Heart right ventricle (tissue), 16 donors: ENCODE measurements around the gene EPHX1. TPM values are rescaled to one million over a fixed set of nuclear protein-coding genes. Genes with fewer than 3 reads are reported as not detected.
A peak's percentile ranks its signal among the peaks of the same experiment; 100 is the strongest.

Experiments used
- ATAC-seq, 8 donors: fragments of 200-7000 bp; cut with Tn5 transposase; one replicate each; pipeline ENCODE4 v1.9.1; 2020; ENCODE audit warnings: mild to moderate bottlenecking in 8 of 8, moderate library complexity in 8 of 8, moderate number of reproducible peaks in 1 of 8
- DNase-seq, 2 donors: peaks; one replicate each; pipeline ENCODE4 v3.0.0-alpha.2; 2020
- H3K27ac ChIP-seq, 10 donors: fragments of 200-600 bp; sonication (generic) in 2 of 10; one replicate each; pipeline versions ENCODE4 v1.5.0 to v1.8.0; 2020 to 2022; ENCODE audit warnings: mild to moderate bottlenecking in 3 of 10
- H3K27me3 ChIP-seq, 7 donors: fragments of 200-600 bp; one replicate each; pipeline ENCODE4 v1.8.0; 2021 to 2022; ENCODE audit warnings: mild to moderate bottlenecking in 2 of 7
- H3K36me3 ChIP-seq, 9 donors: fragments of 200-600 bp; sonication (generic) in 1 of 9; one replicate each; pipeline versions ENCODE4 v1.5.0 to v1.8.0; 2020 to 2022; ENCODE audit warnings: mild to moderate bottlenecking in 2 of 9
- H3K4me1 ChIP-seq, 9 donors: fragments of 200-600 bp; sonication (generic) in 1 of 9; one replicate each; pipeline versions ENCODE4 v1.5.0 to v1.8.0; 2020 to 2022; ENCODE audit warnings: mild to moderate bottlenecking in 4 of 9
- H3K4me3 ChIP-seq, 10 donors: fragments of 200-600 bp; sonication (generic) in 2 of 10; one replicate each; pipeline versions ENCODE4 v1.5.0 to v1.8.0; 2020 to 2022; ENCODE audit warnings: mild to moderate bottlenecking in 7 of 10, moderate library complexity in 2 of 10
- H3K9me3 ChIP-seq, 11 donors: fragments of 200-600 bp in 10 of 11; sonication (generic) in 2 of 11; one replicate each; pipeline versions ENCODE4 v1.5.0 to v1.8.0; 2013 to 2022; ENCODE audit warnings: mild to moderate bottlenecking in 2 of 11, control low read depth in 1 of 11, moderate library complexity in 1 of 11
- CTCF ChIP-seq, 9 donors: fragments of 200-600 bp; sonication (generic) in 2 of 9; IDR thresholded peaks; one replicate each; pipeline versions ENCODE4 v1.5.0 to v1.8.0; 2021 to 2022; ENCODE audit warnings: antibody characterized with exemption in 9 of 9, mild to moderate bottlenecking in 5 of 9, moderate library complexity in 1 of 9
- WGBS, 2 donors: extraction: QIAGEN DNeasy Blood & Tissue Kit; methylation state at CpG; one replicate each; pipeline ENCODE4 v1.1.7; 2013; ENCODE audit warnings: inconsistent platforms in 1 of 2; 5-methylcytosine and 5-hydroxymethylcytosine counted together
- intact Hi-C, 10 donors: fragments of 100-400 bp; cut with DNase I; formaldehyde crosslinking; loops; one replicate each; pipeline versions ENCODE4 v1.11.1 to v1.14.2; 2022
- polyA plus RNA-seq, 2 donors: library from polyadenylated mRNA; stranded (reverse); fragments of 200-250 nt; gene quantifications; one replicate each; pipeline ENCODE4 v1.2.3, GENCODE V29; 2013
- total RNA-seq, 10 donors: library from RNA; stranded (reverse); fragmentation: NEBNext Ultra II Directional in 3 of 10; extraction: Animal tissue kit (Norgen Biotek cat#: 25700) in 3 of 10; gene quantifications; one replicate each; pipeline versions ENCODE4 v1.2.1 to v1.2.4, GENCODE V29; 2021 to 2023
- donor health status: Arrhythmogenic right ventricular cardiomyopathy.
- donor health status: ischemic (EF 13 %, LVEDD 7.1; RV severe dilation, severe dysfunction).
- donor health status: healthy with polysubstance abuse.
- donor health status: DM: no; HTN: yes; CAD: no.
- donor health status: DM: no; HTN: no; CAD: no.
- donor health status: ischemic (EF 25% LVEDD 6.9; RV normal size, moderate dysfunction).
- donor health status: ischemic (EF 25% LVEDD 5.7; RV mildly dilated, moderate dysfunction).
- donor health status: healthy.
- donor health status: DM: yes; HTN: yes; CAD: no.
- donor health status: Ischemic cardiomyopathy.
- donor health status: ischemic (EF 35%, LVEDD 5.7; RV mildly dilated, moderate dysfunction).
- donor health status: nonischemic (EF 11% LVEDD 7.7; RV severe dilation, severe dysfunction).
- donor health status: DM: yes; HTN: yes; CAD: no.
- donor health status: PGD.
- donor health status: ischemic (EF 29% LVEDD 5.4; RV normal size, mild dysfunction).
- donor health status: nonischemic (EF 23%, LVEDD 6.1; RV moderate dilation, normal function).

The EPHX1 gene
- total and polyA plus RNA-seq, 12 donors: 31.5 to 80.8 (median 43.2) TPM

GRCh38 chr1:225888898-225889601, 79.1 kb downstream of the EPHX1 start, which contains the start of gene LEFTY1:
Gene LEFTY1 (minus strand): TSS chr1:225889146. CDS start chr1:225889066, 80 bp downstream.
- Histone ChIP-seq H3K27ac (peak within 1 kb of the TSS in 2 of 10 donors; percentile 7 to 16), H3K4me3 (no peak within 1 kb of the TSS), H3K36me3 (no peaks in the 10 kb centered on the region), H3K9me3 (no peaks in the 10 kb centered on the region), H3K27me3 (no peaks in the 10 kb centered on the region), H3K4me1 (peaks cover 0 to 30% (median 3%) of the 10 kb centered on the region in 9 donors)
- DNase-seq: no peak
- intact Hi-C loops: no loop called here
- WGBS, 2 donors: 69 to 70% methylated on average over 11 of the region's 11 CpGs
- peak; percentile 21 to 74 (median 42) for ATAC-seq
- TF ChIP-seq CTCF (IDR thresholded peaks at IDR 0.05): no peak

DNA sequence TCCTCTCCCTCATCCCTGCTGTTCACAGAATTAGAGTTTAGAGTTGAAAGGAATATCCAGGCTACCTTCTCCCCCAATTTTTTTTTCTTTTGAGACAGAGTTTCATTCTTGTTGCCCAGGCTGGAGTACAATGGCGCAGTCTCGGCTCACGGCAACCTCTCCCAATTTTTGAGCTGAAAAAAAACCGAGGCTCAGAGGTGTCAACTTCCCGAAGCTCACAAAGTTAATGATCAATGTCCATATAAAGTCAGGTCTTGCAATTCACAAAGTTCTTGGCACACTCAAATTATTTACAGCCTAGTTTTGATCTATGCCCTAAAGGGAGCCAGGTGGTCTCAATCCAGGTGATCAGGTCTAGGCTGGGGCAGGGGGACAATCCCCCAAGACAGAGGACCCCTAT, 79.8 kb downstream of the EPHX1 start:
- ATAC-seq (no peak), DNase-seq (no peak)
- Histone ChIP-seq H3K27me3 (no peaks in the 10 kb centered on the region), H3K4me3 (no peak overlapping the region), H3K36me3 (no peaks in the 10 kb centered on the region), H3K27ac (peak overlapping the region in 1 of 10 donors; percentile 7), H3K9me3 (no peaks in the 10 kb centered on the region), H3K4me1 (peaks cover 0 to 30% (median 3%) of the 10 kb centered on the region in 9 donors)
- 92% methylated on average over 5 of the region's 5 CpGs for WGBS, 2 donors
- intact Hi-C loops: no loop called here
- no peak for TF ChIP-seq CTCF (IDR thresholded peaks at IDR 0.05)

DNA sequence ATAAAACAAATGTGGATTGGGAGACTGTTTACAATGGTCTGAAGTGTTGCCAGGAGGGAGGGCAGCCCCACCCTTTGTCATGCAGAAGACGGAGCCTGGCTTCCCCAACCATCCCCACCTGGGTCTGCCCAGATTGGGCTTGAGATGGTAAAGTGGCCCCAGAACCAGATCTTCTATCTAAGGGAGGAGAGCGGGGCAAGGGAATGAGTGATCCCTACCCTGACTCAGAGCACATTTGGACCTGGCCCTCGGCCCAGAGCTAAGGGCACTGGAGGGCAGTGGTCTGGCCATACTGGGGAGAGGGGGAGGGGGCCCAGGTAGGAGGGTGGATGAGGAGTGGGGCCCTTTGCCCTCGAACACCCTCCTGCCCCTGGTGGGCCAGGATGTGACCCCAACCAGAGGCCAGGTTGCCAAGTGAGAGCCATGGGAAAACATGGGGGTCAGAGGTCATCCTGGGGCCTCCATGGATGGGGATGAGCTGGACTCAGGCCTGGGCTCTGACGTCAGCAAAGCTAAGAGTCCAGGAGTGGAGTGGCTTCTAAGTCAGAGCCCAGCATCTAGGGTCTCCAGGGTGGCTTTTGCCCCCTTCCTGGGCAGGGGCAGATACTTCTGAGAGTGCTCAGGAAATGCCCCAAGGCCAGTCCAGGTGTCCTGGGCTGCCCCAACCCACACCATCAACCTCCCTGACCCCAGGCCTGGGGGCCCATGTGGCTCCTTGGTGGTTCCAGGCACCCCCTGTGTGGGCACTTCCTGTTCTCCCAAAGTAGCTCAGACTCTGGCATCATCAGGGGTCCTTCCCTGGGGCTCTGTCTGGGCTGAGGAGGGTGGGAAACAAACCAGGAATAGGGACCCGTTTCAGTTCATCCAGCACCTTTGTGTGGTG, 80.7 kb downstream of the EPHX1 start:
- no peaks in the 10 kb centered on the region for H3K27me3 ChIP-seq
- H3K4me3 ChIP-seq: no peak overlapping the region
- WGBS, 2 donors: 73 to 74% methylated on average over 6 of the region's 6 CpGs
- H3K36me3 ChIP-seq: no peaks in the 10 kb centered on the region
- peaks cover 0 to 30% (median 3%) of the 10 kb centered on the region in 9 donors for H3K4me1 ChIP-seq
- no peak for TF ChIP-seq CTCF (IDR thresholded peaks at IDR 0.05)
- H3K9me3 ChIP-seq: no peaks in the 10 kb centered on the region
- intact Hi-C loops: no loop called here
- ATAC-seq (peak in 5 of 8 donors; percentile 26 to 62 (median 49)), DNase-seq (no peak)
- H3K27ac ChIP-seq: peak overlapping the region in 5 of 10 donors; percentile 15 to 63 (median 46)

GRCh38 chr1:225891229-225891972, 81.5 kb downstream of the EPHX1 start:
- TF ChIP-seq CTCF (IDR thresholded peaks at IDR 0.05): no peak
- WGBS, 2 donors: 92 to 93% methylated on average over 14 of the region's 14 CpGs
- ATAC-seq (peak in 3 of 8 donors; percentile 12 to 57 (median 29)), DNase-seq (no peak)
- intact Hi-C loops: no loop called here
- H3K27ac ChIP-seq: peak overlapping the region in 5 of 10 donors; percentile 15 to 63 (median 46)
- H3K27me3 ChIP-seq: no peaks in the 10 kb centered on the region
- H3K4me3 ChIP-seq: no peak overlapping the region
- H3K36me3 ChIP-seq: no peaks in the 10 kb centered on the region
- no peaks in the 10 kb centered on the region for H3K9me3 ChIP-seq
- H3K4me1 ChIP-seq: peaks cover 0 to 30% (median 3%) of the 10 kb centered on the region in 9 donors
